MM.1S (cell line): Measurements from ENCODE around the gene FOXN3.
A peak's percentile ranks its signal among the peaks of the same experiment; 100 is the strongest.

Experiments used
- DNase-seq: peaks from one replicate; pipeline ENCODE4 v3.0.0-alpha.2; 2015
- H2AFZ ChIP-seq: fragments of 300-600 bp; sonication (generic); 2 replicates; pipeline ENCODE4 v1.6.0; 2016; ENCODE audit warnings: antibody characterized with exemption, low read length
- H3F3A ChIP-seq: fragments of 300-600 bp; sonication (generic); 2 replicates; pipeline ENCODE4 v1.6.1; 2016; ENCODE audit warnings: mild to moderate bottlenecking, antibody characterized with exemption, low read length, moderate library complexity, mixed read lengths; ENCODE audit not compliant: insufficient read depth
- H3K27ac ChIP-seq: fragments of 300-600 bp; sonication (generic); 2 replicates; pipeline ENCODE4 v1.5.1; 2016; ENCODE audit warnings: mild to moderate bottlenecking, low read length
- H3K27me3 ChIP-seq: fragments of 300-600 bp; sonication (generic); replicated peaks from 2 replicates; pipeline ENCODE4 v1.6.0; 2016; ENCODE audit warnings: low read length; ENCODE audit not compliant: insufficient read depth
- H3K36me3 ChIP-seq: fragments of 300-600 bp; sonication (generic); replicated peaks from 2 replicates; pipeline ENCODE4 v1.6.1; 2016; ENCODE audit warnings: mild to moderate bottlenecking, low read length, mixed read lengths; ENCODE audit not compliant: insufficient read depth
- H3K4me1 ChIP-seq: fragments of 300-600 bp; sonication (generic); 2 replicates; pipeline ENCODE4 v1.6.1; 2016; ENCODE audit warnings: low read length, mixed read lengths
- H3K4me2 ChIP-seq: fragments of 300-600 bp; sonication (generic); 2 replicates; pipeline ENCODE4 v1.6.0; 2016; ENCODE audit warnings: low read depth, low read length
- H3K4me3 ChIP-seq: fragments of 300-600 bp; sonication (generic); 2 replicates; pipeline ENCODE4 v1.5.1; 2016; ENCODE audit warnings: low read length, mixed read lengths
- H3K79me2 ChIP-seq: fragments of 300-600 bp; sonication (generic); 2 replicates; pipeline ENCODE4 v1.6.1; 2016; ENCODE audit warnings: mixed run types, low read length, mixed read lengths
- H3K9ac ChIP-seq: fragments of 300-600 bp; sonication (generic); 2 replicates; pipeline ENCODE4 v1.6.1; 2016; ENCODE audit warnings: low read length, mixed read lengths
- H3K9me2 ChIP-seq: fragments of 300-600 bp; sonication (generic); replicated peaks from 2 replicates; pipeline ENCODE4 v1.6.1; 2016; ENCODE audit warnings: mild to moderate bottlenecking, low read length, mixed read lengths; ENCODE audit not compliant: insufficient read depth
- H3K9me3 ChIP-seq: fragments of 300-600 bp; sonication (generic); replicated peaks from 2 replicates; pipeline ENCODE4 v1.6.1; 2016; ENCODE audit warnings: mild to moderate bottlenecking, low read length, mixed read lengths; ENCODE audit not compliant: insufficient read depth
- H4K20me1 ChIP-seq: fragments of 300-600 bp; sonication (generic); 2 replicates; pipeline ENCODE4 v1.6.1; 2016; ENCODE audit warnings: mild to moderate bottlenecking, low read length, moderate library complexity, mixed read lengths; ENCODE audit not compliant: insufficient read depth
- EZH2 ChIP-seq: fragments of 300-600 bp; sonication (generic); optimal IDR thresholded peaks from 2 replicates; pipeline ENCODE3; 2017; ENCODE audit warnings: low read depth, mild to moderate bottlenecking, antibody characterized with exemption, low read length, mixed read lengths
- EZH2phosphoT487 ChIP-seq: fragments of 300-600 bp; sonication (generic); IDR thresholded peaks from 2 replicates; pipeline ENCODE4 v1.6.1; 2018; ENCODE audit warnings: antibody characterized with exemption, low read length
- TF ChIP-seq, protein P1 (sequence below): fragments of 300-600 bp; sonication (generic); IDR thresholded peaks from 2 replicates; pipeline ENCODE4 v1.5.1; 2016; ENCODE audit warnings: antibody characterized with exemption, low read length, mixed read lengths

FOXN3 gene

GRCh38 chr14:89417091-89417464 lies at the start of gene FOXN3:
Gene FOXN3, minus strand, starts transcription at chr14:89417233. Its CDS starts 4,757 bp downstream, at chr14:89412476.
- Histone ChIP-seq H3K79me2 (peaks cover 44% of the 10 kb centered on the region), H4K20me1 (no peaks in the 10 kb centered on the region), H3F3A (peaks cover 4% of the 10 kb centered on the region; the same call in 1 of the 2 replicates), H3K27me3 (no peaks in the 10 kb centered on the region), H3K9me2 (no peaks in the 10 kb centered on the region), H3K9ac (peak within 1 kb of the TSS; percentile 97), H3K36me3 (no peaks in the 10 kb centered on the region), H3K27ac (peak within 1 kb of the TSS; percentile 89), H3K4me1 (no peaks in the 10 kb centered on the region), H3K9me3 (no peaks in the 10 kb centered on the region), H3K4me2 (peak within 1 kb of the TSS; percentile 67), H2AFZ (peak within 1 kb of the TSS; percentile 53), H3K4me3 (peak within 1 kb of the TSS; percentile 77)
- no peak for TF ChIP-seq EZH2phosphoT487
- DNase-seq: peak; percentile 80

GRCh38 chr14:89466484-89466883 lies 49.5 kb upstream of the FOXN3 start:
- H3K4me2 ChIP-seq: no peak overlapping the region
- no peak for DNase-seq
- TF ChIP-seq, protein P1, sequence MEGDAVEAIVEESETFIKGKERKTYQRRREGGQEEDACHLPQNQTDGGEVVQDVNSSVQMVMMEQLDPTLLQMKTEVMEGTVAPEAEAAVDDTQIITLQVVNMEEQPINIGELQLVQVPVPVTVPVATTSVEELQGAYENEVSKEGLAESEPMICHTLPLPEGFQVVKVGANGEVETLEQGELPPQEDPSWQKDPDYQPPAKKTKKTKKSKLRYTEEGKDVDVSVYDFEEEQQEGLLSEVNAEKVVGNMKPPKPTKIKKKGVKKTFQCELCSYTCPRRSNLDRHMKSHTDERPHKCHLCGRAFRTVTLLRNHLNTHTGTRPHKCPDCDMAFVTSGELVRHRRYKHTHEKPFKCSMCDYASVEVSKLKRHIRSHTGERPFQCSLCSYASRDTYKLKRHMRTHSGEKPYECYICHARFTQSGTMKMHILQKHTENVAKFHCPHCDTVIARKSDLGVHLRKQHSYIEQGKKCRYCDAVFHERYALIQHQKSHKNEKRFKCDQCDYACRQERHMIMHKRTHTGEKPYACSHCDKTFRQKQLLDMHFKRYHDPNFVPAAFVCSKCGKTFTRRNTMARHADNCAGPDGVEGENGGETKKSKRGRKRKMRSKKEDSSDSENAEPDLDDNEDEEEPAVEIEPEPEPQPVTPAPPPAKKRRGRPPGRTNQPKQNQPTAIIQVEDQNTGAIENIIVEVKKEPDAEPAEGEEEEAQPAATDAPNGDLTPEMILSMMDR: no peak
- TF ChIP-seq EZH2 (no peak), EZH2phosphoT487 (no peak)
- H3K27me3 ChIP-seq: no peaks in the 10 kb centered on the region
- H2AFZ ChIP-seq: no peak overlapping the region
- no peak overlapping the region for H3K9ac ChIP-seq
- H3K27ac ChIP-seq: no peak overlapping the region
- no peaks in the 10 kb centered on the region for H3K79me2 ChIP-seq
- no peaks in the 10 kb centered on the region for H3K9me3 ChIP-seq
- no peaks in the 10 kb centered on the region for H4K20me1 ChIP-seq
- H3F3A ChIP-seq: no peaks in the 10 kb centered on the region
- no peaks in the 10 kb centered on the region for H3K4me1 ChIP-seq
- no peak overlapping the region for H3K4me3 ChIP-seq
- H3K36me3 ChIP-seq: no peaks in the 10 kb centered on the region
- no peaks in the 10 kb centered on the region for H3K9me2 ChIP-seq

- no peak overlapping the region for H3K9ac ChIP-seq
- no peaks in the 10 kb centered on the region for H3F3A ChIP-seq
- no peaks in the 10 kb centered on the region for H3K9me3 ChIP-seq
- no peak overlapping the region for H3K27ac ChIP-seq
- no peaks in the 10 kb centered on the region for H4K20me1 ChIP-seq
- H3K79me2 ChIP-seq: no peaks in the 10 kb centered on the region
- DNase-seq: no peak
- H3K4me2 ChIP-seq: no peak overlapping the region
- no peaks in the 10 kb centered on the region for H3K36me3 ChIP-seq
- no peaks in the 10 kb centered on the region for H3K9me2 ChIP-seq
- H3K27me3 ChIP-seq: no peaks in the 10 kb centered on the region
- TF ChIP-seq EZH2phosphoT487 (no peak), EZH2 (no peak)
- TF ChIP-seq, protein P1: no peak
- H3K4me3 ChIP-seq: no peak overlapping the region
- H2AFZ ChIP-seq: no peak overlapping the region
- H3K4me1 ChIP-seq: no peaks in the 10 kb centered on the region
These were observed 48.8 kb upstream of the FOXN3 start for GRCh38 chr14:89465876-89466275.

DNA sequence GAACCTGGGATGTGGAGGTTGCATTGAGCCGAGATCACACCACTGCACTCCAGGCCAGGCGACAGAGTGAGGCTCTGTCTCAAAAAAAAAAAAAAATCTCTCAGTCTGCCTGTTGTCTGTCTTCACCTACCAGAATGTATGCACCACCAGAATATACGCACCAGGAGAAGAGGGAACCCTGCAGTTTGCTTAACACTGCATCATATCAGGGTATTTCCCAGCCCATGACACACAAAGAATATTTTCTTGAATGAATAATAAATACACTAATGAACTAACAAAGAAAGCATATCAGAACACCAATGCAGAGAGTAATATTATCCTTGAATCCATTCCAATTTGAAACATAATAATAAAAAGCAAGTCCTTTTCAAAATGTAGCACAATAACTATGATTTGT lies 44.2 kb upstream of the FOXN3 start:
- H3K4me2 ChIP-seq: no peak overlapping the region
- no peak overlapping the region for H3K9ac ChIP-seq
- no peak overlapping the region for H3K4me3 ChIP-seq
- no peaks in the 10 kb centered on the region for H3K27me3 ChIP-seq
- no peaks in the 10 kb centered on the region for H4K20me1 ChIP-seq
- TF ChIP-seq EZH2phosphoT487 (no peak), EZH2 (no peak)
- TF ChIP-seq, protein P1: no peak
- H3K9me3 ChIP-seq: no peaks in the 10 kb centered on the region
- H3K27ac ChIP-seq: no peak overlapping the region
- no peak for DNase-seq
- no peaks in the 10 kb centered on the region for H3K4me1 ChIP-seq
- H2AFZ ChIP-seq: no peak overlapping the region
- H3K36me3 ChIP-seq: no peaks in the 10 kb centered on the region
- H3K79me2 ChIP-seq: no peaks in the 10 kb centered on the region
- no peaks in the 10 kb centered on the region for H3F3A ChIP-seq
- no peaks in the 10 kb centered on the region for H3K9me2 ChIP-seq
